ENCODE data around the gene BLVRA. TPM values are rescaled to one million over a fixed set of nuclear protein-coding genes. Genes with fewer than 3 reads are reported as not detected.

BLVRA gene
- polyA plus RNA-seq, 3 donors = 24.3 to 92.0 (median 74.7) TPM

DNA sequence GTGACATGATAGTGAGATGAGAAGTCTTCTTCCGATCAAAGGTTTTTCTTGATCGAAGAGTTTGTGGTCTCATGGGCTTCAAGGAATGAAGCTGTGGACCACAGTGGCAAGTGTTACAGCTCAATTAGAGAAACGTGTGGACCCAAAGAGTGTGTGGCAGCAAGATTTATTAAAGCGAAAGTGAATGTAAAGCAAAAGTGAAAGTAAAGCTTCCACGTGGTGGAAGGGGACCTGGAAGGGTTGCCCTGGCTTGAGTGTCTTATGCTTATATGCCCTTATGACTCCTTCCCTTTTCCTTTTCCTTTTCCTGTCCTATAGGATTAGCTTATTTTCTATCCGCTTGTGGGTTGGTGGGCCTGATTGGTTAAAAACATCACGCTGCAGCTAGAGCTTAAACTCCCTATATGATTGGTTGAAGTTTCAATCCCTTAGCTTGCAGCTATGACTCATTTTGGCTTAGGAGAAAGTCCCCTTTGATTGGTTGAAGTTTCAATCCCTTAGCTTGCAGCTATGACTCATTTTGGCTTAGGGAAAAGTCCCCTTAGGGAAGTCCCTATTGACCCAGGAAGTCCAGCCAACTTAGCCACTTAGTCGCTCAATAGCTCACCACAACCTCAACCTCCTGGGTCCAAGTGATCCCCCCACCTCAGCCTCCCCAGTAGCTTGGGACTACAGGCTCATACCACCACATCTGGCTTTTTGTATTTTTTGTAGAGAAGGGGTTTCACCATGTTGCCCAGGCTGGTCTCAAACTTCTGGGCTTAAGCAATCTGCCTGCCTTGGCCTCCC is 76.2 kb downstream of the BLVRA start:
- WGBS, 3 donors = 63 to 75% (median 65%) methylated on average over 8 of the region's 8 CpGs
- no peak overlapping the region for H3K27ac ChIP-seq (ENCODE audit: low read depth, low read length)

DNA sequence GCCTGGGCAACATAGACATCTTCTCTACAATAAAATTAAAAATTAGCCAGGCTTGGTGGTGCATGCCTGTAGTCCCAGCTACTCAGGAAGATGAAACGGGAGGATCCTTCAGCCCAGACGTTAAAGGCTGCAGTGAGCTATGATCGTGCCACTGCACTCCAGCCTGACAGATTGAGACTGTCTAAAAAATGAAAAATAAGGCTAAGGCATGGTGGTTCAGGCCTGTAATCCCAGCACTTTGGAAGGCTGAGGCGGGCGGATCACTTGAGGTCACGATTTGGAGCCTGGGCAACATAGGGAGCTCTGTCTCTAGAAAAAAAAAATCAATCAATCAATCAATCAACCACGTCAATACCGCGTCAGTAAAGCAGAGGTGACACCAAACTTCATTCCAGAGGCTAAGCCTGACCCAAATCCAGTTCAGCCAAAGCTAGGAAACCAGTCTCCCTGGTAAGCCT is 79.8 kb downstream of the BLVRA start:
- H3K27ac ChIP-seq (ENCODE audit: low read depth, low read length) = no peak overlapping the region
- 71 to 84% (median 82%) methylated on average over 9 of the region's 9 CpGs for WGBS, 3 donors

DNA sequence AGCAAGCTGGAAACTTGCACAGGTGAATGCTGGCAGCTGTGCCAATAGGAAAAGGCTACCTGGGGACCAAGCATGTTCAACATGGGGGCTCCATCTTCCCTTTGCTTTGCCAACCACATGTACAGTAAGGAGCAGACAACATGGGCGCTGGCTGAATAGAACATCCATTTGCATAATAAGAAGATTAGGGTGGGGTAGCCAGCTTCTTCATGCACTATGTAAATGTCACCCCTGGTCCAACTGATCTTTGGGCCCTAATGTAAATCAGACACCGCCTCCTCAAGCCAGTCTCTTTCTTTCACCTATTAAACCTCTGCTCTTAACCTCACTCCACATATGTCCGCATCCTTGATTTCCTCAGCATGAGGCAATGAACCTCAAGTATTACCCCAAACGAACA is 84.8 kb downstream of the BLVRA start:
- H3K27ac ChIP-seq (ENCODE audit: low read depth, low read length) = no peak overlapping the region
- WGBS, 3 donors = 92 to 96% (median 93%) methylated on average over 4 of the region's 4 CpGs

DNA sequence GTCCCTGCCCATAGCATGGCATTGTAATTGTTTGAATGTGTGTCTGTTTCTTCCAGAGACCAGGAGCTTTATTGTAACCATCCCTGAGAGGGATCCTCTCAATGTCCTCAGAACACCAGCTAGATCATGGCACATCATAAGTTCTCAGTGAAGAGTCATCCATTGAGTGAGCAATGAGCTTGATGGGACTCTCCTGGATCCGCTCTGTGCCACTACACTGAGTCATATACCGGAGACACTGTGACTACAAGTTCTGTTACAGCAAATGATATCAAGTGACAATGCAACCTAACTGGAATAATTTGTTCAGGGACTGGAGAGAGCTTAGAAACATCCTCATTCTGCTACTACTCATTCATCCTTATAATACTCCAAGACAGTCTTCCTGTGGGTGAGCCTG is 85.8 kb downstream of the BLVRA start:
- 87 to 98% (median 98%) methylated on average over 2 of the region's 2 CpGs for WGBS, 3 donors
- no peak overlapping the region for H3K27ac ChIP-seq (ENCODE audit: low read depth, low read length)

DNA sequence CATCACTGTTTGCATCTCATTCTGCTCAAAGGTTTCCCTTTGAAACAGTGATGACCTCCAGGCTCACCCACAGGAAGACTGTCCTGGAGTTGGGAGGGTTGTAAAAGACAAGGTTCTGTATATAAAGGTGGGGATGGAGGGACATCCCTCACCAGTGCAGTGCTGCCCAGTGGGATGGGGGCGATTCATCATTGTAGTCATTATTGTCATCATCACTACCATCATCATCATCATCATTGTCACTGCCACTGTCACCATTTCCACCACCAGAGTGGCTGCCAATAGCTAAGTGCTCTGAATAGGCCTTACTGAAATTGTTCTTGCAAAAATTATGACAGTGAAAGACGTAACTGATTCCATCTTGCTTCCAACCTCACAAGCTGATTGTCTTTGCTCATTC is 86.2 kb downstream of the BLVRA start:
- 80 to 91% (median 85%) methylated on average over 2 of the region's 2 CpGs for WGBS, 3 donors
- no peak overlapping the region for H3K27ac ChIP-seq (ENCODE audit: low read depth, low read length)

DNA sequence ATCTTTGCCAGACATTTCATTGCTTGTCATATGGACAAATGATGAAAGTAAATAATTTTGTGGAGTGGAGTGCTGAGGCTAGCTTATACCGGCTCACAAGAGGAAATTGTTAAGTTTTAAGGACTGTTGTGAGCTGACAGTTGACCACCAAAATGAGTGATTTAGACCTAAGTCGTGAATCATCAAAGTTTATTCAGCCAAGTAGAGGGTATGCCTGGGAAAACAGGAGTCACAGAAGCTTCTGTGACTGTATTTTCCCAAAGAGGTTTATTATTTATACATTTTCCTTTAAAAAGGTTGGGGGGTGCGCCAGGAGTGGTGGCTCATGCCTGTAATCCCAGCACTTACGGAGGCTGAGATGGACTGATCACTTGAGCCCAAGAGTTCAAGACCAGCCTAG is 89.0 kb downstream of the BLVRA start:
- 51 to 61% (median 57%) methylated on average over 4 of the region's 4 CpGs for WGBS, 3 donors
- no peak overlapping the region for H3K27ac ChIP-seq (ENCODE audit: low read depth, low read length)

DNA sequence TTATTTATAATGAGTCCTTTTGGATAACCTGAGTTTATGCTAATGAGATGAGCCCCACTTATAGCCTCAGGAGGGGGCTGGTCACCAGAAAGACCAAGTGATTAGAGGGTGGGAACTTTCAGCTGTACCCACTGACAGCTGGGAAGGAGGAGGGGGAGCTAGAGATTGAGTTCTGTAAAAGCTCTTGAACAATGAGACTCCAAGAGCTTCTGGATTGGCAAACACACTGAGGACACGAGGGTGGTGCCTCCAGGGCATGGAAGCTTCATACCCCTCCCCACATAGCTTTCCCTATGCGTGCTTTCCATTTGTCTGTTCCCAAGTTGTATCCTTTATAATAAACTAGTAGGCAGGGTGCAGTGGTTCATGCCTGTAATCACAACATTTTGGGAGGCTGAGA is 90.6 kb downstream of the BLVRA start:
- 63 to 69% (median 65%) methylated on average over 2 of the region's 2 CpGs for WGBS, 3 donors
- no peak overlapping the region for H3K27ac ChIP-seq (ENCODE audit: low read depth, low read length)

DNA sequence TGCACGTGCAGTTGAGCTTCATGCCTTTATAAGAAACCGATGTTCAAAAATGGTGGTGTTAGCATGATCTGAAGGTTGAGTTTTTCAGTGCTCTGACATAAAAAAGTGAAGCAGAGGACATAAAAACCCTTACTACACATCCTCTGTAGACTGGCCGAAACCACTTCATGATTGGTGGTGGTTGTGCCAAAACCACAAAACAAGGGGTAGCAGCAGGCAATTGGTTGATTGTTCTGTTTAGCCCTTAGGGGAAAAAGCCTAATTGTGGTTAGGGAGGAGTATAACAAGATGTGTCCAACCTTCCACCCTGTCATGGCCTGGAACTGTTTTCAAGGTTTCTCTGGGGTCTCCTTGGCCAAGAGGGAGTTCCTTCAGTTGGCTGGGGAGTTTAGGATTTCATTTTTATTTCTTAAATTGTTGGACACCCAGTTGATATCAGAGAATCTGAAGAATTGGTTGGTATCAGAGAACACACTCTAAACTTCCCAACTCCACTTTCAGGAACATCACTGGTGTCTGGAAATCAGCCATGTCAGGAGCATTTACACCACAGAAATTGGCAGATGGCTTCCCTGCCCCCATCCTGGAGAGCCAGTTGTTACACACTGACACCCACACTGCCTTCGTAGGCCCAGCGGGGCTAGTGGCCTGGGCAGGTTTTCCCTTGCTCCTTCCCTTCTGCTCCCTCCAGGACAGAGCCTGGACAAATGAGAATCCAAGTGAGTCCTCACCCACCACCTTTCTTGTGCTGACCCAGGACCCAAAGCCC is 92.1 kb downstream of the BLVRA start:
- WGBS, 3 donors = 82 to 92% (median 84%) methylated on average over 5 of the region's 5 CpGs
- H3K27ac ChIP-seq (ENCODE audit: low read depth, low read length) = no peak overlapping the region

DNA sequence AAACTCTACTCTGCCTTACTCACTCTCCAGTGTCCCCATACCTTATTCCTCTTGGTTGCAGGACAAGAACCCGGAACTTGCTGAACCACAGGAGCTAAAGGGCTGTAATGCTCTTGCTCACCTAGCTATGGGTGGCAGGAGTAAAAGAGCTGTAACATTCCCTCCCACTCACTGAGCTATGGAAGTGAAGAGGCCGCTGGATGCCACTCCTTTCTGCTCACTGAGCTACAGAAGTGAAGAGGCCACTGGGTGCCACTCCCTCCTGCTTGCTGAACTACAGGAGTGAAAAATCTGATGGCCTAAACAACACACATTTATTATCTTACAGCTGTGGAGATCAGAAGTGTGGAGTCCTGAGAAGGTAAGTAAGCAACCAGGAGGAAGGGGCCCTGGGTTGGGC is 93.3 kb downstream of the BLVRA start:
- 90 to 93% (median 92%) methylated on average over 2 of the region's 2 CpGs for whole genome bisulfite sequencing, 3 donors
- H3K27ac ChIP-seq (ENCODE audit: low read depth, low read length) = no peak overlapping the region

DNA sequence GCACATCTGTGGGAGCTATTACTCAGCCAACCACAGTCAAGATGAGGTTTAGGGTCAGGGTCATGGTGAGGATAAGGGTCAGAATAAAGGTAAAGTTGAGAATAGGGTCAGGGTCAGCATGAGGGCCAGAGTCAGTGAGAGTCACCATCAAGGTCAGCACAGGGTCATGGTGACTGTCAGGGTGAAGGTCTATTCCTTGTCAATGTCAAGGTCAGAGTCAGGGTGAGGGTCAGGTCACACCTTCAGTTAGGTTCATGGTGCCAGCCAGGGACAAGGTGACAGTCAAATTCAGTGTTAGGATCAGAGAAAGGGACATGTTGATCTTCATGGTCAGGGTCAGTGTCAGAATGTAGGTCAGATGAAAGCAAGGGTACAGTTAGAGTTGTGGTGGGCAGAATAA is 96.7 kb downstream of the BLVRA start:
- H3K27ac ChIP-seq (ENCODE audit: low read depth, low read length) = no peak overlapping the region

DNA sequence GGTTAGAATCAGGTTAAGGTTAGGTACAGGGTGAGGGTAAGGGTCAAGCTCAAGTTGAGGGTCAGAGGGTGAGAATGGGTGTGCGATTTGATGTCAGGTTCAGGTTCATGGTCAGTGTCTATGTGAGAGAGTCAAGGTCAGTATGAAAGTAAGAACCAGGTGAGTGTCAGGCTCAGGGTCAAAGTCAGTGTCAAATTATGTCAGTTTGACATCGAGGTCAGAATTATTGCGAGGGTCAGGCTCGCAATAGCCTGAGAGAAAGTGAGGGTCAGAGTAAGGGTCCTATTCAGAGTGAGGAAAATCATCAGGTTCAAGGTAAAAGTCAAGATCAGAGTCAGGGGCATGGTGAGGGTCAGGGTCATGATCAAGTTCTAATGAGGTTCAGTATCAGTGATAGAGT is 97.8 kb downstream of the BLVRA start:
- 84 to 95% (median 91%) methylated on average over 4 of the region's 4 CpGs for WGBS, 3 donors
- H3K27ac ChIP-seq (ENCODE audit: low read depth, low read length) = no peak overlapping the region

Other genes with a start within 250 kb of the BLVRA start
- gene STK17A, start 175.6 kb upstream of the BLVRA start, polyA plus RNA-seq = 10 to 100 TPM in 1 of 3 donors, 1 to 10 TPM in 2; 6.4 to 22.2 (median 7.2) TPM
- gene COA1, start 29.2 kb upstream of the BLVRA start, polyA plus RNA-seq = 10 to 100 TPM; 34.9 to 38.2 (median 35.3) TPM
- gene MRPS24, start 110.8 kb downstream of the BLVRA start, polyA plus RNA-seq = 100 to 1,000 TPM; 119 to 158 (median 129) TPM
- gene URGCP, start 147.9 kb downstream of the BLVRA start, polyA plus RNA-seq = 10 to 100 TPM in 2 of 3 donors, 1 to 10 TPM in 1; 10.0 to 21.6 (median 20.1) TPM
- 10 to 100 TPM; 10.3 to 21.4 (median 14.8) TPM for gene UBE2D4, start 167.8 kb downstream of the BLVRA start, polyA plus RNA-seq
- under 1 TPM in 1 of 3 donors, not detected in 2; 0.03 TPM for gene SPDYE1, start 239.2 kb downstream of the BLVRA start, polyA plus RNA-seq

Data from adipose tissue (tissue), 3 donors.